COLO829 (cell line): ENCODE data around the gene DUSP8.
"Not testable (repeated sequence)": the region's sequence is repeated elsewhere in the genome, so short reads cannot be mapped to it uniquely, and the experiment has no call there.

Experiments used
- DNase-seq: peaks from one replicate; pipeline ENCODE4 v3.0.0; 2012; ENCODE audit warnings: low spot score

Gene DUSP8

GRCh38 chr11:1589191-1589963 lies 17.3 kb upstream of the DUSP8 start:
- not testable (repeated sequence) for DNase-seq

DNA sequence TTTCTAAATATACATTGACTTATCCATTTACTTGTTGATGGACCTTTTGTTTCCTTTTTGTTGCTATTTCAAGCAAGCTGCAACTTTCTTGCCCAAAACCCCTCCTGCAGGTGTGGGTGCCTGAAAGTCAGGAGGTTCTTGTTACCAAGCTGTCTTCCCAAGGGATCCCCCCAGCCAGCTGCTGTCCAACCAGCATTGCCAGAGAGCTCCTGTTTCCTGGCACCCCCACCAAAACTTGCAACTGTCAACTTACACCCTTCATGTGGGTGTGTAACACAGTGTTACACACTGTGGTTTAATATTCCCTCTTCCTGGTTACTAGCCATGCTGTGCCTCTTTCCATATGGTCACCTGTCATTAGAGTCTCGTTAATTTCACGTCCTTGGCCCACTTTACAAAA lies 14.6 kb upstream of the DUSP8 start:
- no peak for DNase-seq

GRCh38 chr11:1584661-1585370 lies 12.7 kb upstream of the DUSP8 start, which contains the start of gene KRTAP5-1:
Gene KRTAP5-1, minus strand, starts transcription at chr11:1585283. Its CDS starts 34 bp downstream, at chr11:1585249.
- not testable (repeated sequence) for DNase-seq

GRCh38 chr11:1582909-1583308 lies 10.8 kb upstream of the DUSP8 start:
- DNase-seq: not testable (repeated sequence)

DNA sequence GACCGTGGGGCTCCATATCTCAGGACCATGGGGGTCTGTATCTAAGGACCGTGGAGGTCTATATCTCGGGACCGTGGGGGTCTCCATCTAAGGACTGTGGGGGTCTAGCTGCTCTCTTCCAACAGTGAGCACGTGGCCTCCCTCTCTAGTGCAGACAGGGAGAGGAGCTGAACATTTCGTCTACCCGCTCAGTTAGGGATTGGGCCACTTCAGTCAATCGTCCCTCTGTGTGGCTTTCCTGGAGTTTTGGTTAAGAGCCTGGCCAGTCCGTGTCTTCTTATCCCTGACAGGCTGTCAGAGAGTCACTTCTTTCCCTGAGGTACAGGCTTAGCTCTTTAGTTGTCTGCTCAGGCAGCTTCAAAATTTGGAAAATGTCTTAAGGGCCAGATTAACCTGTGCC lies 9.9 kb upstream of the DUSP8 start:
- DNase-seq: no peak

DNA sequence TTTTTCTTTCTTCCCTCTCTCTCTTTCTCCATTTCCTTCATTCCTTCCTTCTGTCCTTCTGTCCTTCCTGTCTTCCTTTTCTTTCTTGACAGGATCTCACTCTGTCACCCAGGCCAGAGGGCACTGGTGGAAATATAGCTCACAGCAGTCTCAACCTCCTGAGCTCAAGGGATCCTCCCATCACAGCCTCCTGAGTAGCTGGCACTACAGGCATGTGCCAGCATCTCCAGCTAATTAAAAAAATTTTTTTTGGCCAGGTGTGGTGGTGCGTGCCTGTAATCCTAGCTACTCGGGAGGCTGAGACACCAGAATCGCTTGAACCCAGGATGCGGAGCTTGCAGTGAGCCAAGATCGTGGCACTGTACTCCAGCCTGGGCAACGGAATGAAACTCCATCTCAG lies 4.8 kb upstream of the DUSP8 start:
- DNase-seq: no peak

- not testable (repeated sequence) for DNase-seq
These were observed 3.7 kb upstream of the DUSP8 start for GRCh38 chr11:1575756-1576155.

DNA sequence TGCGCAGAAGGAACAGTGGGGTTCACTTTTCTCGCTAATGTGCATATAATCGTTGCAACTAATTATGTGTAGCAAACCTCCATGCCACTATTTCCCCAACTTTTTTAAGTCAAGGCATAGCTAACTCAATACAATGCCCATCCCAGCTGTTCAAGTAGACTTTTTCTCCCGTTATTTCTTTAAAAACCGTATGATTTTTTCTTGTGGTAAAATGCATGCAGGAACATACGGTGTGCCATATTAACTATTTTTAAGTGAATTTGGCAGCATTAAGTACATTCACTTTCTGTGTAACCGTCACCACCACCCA lies 2.8 kb upstream of the DUSP8 start:
- no peak for DNase-seq

- peak; percentile 45 for DNase-seq
These were observed 2.3 kb upstream of the DUSP8 start for GRCh38 chr11:1574238-1574932.

GRCh38 chr11:1573903-1574237 lies 1.8 kb upstream of the DUSP8 start:
- no peak for DNase-seq

DNA sequence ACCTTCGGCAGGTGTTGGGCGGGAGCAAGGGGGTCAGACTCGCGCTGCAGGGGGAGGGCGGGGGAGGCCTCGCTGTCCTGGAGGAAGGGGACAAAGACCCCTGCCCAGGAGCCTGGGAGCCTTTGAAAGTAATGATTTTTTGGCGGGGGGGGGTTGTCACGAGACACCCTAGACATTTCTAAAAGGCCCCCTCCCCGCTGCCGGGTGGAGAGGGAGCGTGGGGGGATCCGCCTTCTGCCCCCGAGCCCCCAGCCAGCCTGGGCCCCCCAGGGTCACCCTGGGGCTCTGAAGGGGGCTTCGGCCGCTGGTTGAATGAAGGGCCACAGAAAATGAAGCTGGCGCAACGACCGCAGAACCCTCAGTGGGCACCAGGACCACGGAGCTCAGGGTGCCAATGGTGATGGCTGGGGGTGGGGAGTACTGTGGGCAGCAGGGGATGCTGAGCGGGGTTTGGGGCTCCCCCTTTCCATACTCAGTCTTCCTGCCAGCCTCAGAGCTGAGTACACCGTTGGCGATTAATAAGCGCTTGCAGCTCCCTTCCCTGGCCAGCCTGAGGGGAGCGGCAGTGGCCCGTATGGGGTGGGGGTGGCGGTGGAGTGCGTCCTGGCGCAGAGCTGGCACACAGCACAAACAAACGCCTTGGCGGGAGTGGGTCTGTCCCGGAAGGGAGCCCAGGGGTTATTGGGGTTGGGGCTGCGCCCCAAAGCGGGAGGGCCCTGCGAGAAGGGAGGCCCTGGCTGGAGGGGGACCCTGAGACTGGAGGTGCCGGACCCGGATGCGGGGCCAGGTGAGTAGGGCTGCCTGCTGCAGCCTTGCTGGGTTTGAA lies 1.2 kb upstream of the DUSP8 start:
- DNase-seq: no peak

- no peak for DNase-seq
These were observed 293 bp downstream of the DUSP8 start for GRCh38 chr11:1571760-1572196.

DNA sequence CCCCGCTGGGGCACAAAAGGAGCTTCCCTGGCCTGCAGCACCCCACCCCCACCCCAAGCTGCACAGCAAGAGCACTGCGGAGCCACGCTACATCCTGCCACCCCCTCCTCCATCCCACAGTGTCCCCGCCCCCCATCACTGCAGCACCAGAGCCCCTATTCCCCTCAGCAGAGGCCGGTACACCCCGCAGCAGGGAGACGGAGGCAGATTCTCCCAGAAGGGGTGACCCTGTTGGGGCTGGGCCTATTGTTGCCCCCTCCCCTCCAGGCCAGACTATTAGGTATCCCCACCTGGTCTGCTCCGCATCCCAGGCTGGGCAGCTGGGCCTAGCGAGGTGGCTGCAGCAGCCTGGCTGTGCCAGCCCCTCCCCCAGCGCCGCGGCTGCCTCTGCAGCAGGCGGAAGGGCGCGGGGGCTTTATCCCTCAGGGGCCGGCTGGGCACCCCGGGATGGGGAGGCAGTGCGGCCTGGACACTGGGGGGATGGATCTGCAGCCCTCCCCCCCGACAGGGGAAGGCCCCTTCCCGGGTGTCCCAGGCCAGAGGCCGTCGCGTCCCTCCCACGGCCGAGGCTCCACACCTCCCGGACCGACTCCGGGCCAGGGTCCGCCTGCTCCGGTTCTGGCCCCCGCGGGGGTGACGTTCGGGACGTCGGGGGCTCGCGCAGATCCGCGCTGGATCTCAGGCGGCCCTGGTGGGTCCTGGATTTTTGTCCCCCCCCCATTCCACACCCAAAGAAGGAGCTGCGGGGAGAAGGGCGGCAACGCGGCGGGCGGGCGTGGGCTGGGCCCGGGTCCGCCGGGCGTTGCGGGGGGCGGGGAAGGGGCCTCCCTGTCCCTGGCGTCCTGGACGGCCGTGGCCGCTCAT lies 943 bp downstream of the DUSP8 start:
- DNase-seq: no peak

- no peak for DNase-seq
These were observed 1.6 kb downstream of the DUSP8 start for GRCh38 chr11:1570531-1570895.

DNA sequence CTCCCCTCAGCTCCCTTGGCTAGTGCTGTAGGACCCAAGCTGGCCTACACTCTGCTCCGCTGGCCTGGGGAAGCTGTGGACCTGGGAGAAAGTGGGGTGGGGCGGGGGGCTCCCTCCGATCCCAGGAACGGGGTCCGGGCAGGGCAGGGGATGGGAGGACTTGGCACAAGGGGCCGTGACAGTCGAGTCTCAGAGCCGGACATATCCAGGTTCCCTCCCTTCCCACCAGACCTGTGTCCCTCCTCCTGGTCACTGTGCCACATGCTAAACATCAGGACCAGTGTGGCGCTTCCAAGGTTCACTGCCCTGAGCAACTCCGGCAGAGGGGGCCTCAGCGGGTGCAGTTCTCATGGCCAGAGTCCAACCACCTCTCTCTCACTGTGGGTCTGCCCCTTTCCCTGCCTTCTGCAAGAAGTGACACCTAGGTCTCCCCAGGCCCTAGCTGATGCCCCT lies 2.0 kb downstream of the DUSP8 start:
- no peak for DNase-seq

- no peak for DNase-seq
These were observed 2.8 kb downstream of the DUSP8 start for GRCh38 chr11:1569251-1569780.

DNA sequence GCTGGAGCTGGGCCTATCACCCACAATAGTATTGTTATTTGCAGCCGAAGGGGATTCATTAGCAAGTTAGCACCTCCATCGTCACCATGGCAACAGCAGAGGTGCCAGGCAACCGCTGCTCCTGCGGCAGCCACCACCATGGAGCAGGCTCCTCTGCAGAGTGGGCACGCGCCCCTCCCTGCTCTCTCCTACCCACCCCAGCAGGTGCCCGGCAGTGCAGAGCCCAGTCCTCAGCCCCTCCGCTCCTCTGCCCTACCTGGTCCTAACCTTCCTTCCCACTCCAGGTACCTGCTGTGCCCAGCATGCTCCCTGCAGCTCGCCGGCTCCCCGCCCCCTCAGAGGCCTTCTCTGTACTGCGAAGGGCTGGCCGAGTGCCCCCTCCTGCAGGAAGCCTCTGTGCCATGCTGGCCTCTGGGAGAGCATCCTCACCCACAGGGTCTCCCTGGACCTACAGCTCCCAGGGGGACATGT lies 3.6 kb downstream of the DUSP8 start:
- no peak for DNase-seq

DNA sequence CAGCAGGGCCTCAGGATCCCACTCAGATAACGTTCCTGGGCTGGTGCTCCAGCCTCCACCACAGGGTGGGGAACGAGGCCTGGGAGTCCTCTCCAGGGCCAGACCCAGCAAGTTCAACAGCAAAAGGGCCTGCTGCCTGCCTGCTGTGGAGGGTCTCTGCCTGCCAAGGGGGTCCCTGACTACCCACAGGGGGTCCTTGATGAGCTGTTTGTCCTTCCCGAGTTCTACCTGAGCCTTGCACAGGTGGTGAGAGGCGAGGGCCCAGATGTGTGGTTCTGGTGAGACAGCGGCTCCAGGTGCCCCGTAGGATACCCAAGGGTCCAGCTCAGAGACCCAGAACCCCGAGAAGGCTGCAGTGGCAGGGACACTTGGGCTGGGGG lies 4.4 kb downstream of the DUSP8 start:
- no peak for DNase-seq

GRCh38 chr11:1567052-1567720 lies 4.9 kb downstream of the DUSP8 start:
- no peak for DNase-seq

DNA sequence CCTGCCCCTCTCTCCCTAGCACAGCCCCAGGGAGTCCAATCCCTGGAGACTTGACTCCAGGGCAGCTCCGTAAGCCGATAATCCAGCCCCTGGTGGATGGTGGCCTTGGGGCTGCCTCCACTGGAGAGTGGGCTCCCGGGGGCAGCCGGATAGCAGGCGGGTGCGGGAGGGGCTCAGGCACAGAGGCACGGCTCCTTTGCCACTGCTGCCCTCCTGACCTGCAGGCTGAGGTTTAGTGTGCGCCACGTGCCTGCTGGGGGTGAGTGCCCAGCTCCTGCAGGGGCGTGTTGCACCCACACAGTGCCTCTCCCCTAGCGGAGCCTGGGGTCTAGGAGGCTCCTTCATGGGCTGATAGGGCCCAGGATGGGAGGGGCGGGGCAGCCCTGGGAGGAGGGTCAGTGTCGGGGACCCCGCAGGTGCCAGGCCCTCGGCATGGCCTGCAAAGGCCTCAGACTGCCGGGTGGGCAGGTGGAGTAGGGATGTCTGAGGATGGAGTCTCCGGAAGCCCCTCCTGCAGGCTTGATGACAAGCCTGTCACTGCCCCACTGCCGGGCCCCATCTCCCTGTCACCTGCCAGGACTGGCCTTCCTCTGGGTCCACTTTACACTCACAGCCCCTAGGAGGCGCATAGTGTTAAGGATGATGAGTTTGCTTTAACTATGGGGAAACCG lies 5.6 kb downstream of the DUSP8 start:
- DNase-seq: no peak
